ENCODE data around the gene NBPF3. TPM values are rescaled to one million over a fixed set of nuclear protein-coding genes. Genes with fewer than 3 reads are reported as not detected.
"Not testable (repeated sequence)": the region's sequence is repeated elsewhere in the genome, so short reads cannot be mapped to it uniquely, and the experiment has no call there.

The NBPF3 gene
- total RNA-seq = 10 to 100 TPM; 38.3 to 42.0 TPM
- polyA plus RNA-seq (ENCODE audit: insufficient read depth, low read depth, low replicate concordance) = 49.1 TPM
- long read RNA-seq, donor 1, partial matches to known transcripts = 0 of 1 reads
- long read RNA-seq, donor 1, other reads (novel, unspliced or antisense) = 0 of 1 reads
- long read RNA-seq, donor 2 = 0 reads

- H3K36me3 ChIP-seq (ENCODE audit: low read depth, missing control alignments) = no peaks in the 10 kb centered on the region
- peak; percentile 95 for DNase-seq
- 1% methylated on average over 33 to 85 of the region's 87 CpGs for WGBS, 2 donors
- H3K9me3 ChIP-seq = no peaks in the 10 kb centered on the region
- no peaks in the 10 kb centered on the region for H3K27me3 ChIP-seq
- intact Hi-C loops (cut with DNase I; ENCODE audit: low total_unique reads) = no loop called here
- peak within 1 kb of the TSS; percentile 65 to 77 for H3K27ac ChIP-seq
- H3K4me3 ChIP-seq = peak within 1 kb of the TSS; percentile 78 to 88
- TF ChIP-seq CTCF (IDR thresholded peaks at IDR 0.05) (no peak), POLR2A (IDR thresholded peaks at IDR 0.05) (no peak)
- H3K4me1 ChIP-seq = peaks cover 10% of the 10 kb centered on the region
These were observed at the start of gene NBPF3 for GRCh38 chr1:21439721-21440629. TSS of gene NBPF3 (plus strand) at chr1:21440137. CDS start at chr1:21445087, 4,950 bp downstream.

- 88 to 94% methylated on average over 4 of the region's 4 CpGs for WGBS, 2 donors
- DNase-seq = no peak
- no peak overlapping the region for H3K27ac ChIP-seq
- no peak for TF ChIP-seq POLR2A (IDR thresholded peaks at IDR 0.05)
- no peak for TF ChIP-seq CTCF (IDR thresholded peaks at IDR 0.05)
- intact Hi-C loops (cut with DNase I; ENCODE audit: low total_unique reads) = no loop called here
- no peaks in the 10 kb centered on the region for H3K36me3 ChIP-seq (ENCODE audit: low read depth, missing control alignments)
- H3K4me3 ChIP-seq = no peak overlapping the region
- H3K27me3 ChIP-seq = no peaks in the 10 kb centered on the region
- H3K4me1 ChIP-seq = no peaks in the 10 kb centered on the region
- no peaks in the 10 kb centered on the region for H3K9me3 ChIP-seq
These were observed 48.4 kb upstream of the NBPF3 start for GRCh38 chr1:21391497-21391896.

- DNase-seq = no peak
- H3K36me3 ChIP-seq (ENCODE audit: low read depth, missing control alignments) = no peaks in the 10 kb centered on the region
- no peaks in the 10 kb centered on the region for H3K27me3 ChIP-seq
- H3K4me1 ChIP-seq = no peaks in the 10 kb centered on the region
- H3K9me3 ChIP-seq = no peaks in the 10 kb centered on the region
- WGBS, 2 donors = 84 to 85% methylated on average over 15 of the region's 15 CpGs
- H3K27ac ChIP-seq = no peak overlapping the region
- TF ChIP-seq CTCF (IDR thresholded peaks at IDR 0.05) (no peak), POLR2A (IDR thresholded peaks at IDR 0.05) (no peak)
- no peak overlapping the region for H3K4me3 ChIP-seq
- intact Hi-C loops (cut with DNase I; ENCODE audit: low total_unique reads) = no loop called here
These were observed 47.2 kb upstream of the NBPF3 start for GRCh38 chr1:21392587-21393263.

GRCh38 chr1:21396516-21396915 lies 43.4 kb upstream of the NBPF3 start:
- 73 to 74% methylated on average over 4 of the region's 4 CpGs for WGBS, 2 donors
- DNase-seq = no peak
- H3K27me3 ChIP-seq = no peaks in the 10 kb centered on the region
- no peak overlapping the region for H3K27ac ChIP-seq
- no peaks in the 10 kb centered on the region for H3K9me3 ChIP-seq
- H3K4me1 ChIP-seq = no peaks in the 10 kb centered on the region
- H3K36me3 ChIP-seq (ENCODE audit: low read depth, missing control alignments) = no peaks in the 10 kb centered on the region
- intact Hi-C loops (cut with DNase I; ENCODE audit: low total_unique reads) = no loop called here
- no peak for TF ChIP-seq POLR2A (IDR thresholded peaks at IDR 0.05)
- H3K4me3 ChIP-seq = no peak overlapping the region

DNA sequence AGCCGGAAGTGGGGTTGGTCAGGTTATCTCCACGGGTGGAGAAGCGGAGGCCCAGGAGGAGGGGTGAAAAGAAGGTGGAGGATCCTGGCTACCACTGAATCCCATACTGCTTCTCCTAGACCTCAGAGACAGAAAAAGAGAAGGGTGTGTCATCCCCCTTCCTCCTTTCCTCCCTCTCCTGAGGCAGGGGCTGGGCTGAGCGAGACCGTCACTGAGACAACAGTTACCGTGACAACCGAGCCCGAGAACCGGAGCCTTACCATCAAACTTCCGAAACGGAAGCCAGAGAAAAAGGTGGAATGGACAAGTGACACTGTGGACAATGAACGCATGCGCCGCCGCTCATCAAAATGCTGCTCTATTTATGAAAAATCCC lies 42.1 kb upstream of the NBPF3 start:
- H3K9me3 ChIP-seq = no peaks in the 10 kb centered on the region
- no peak for TF ChIP-seq POLR2A (IDR thresholded peaks at IDR 0.05)
- TF ChIP-seq CTCF (IDR thresholded peaks at IDR 0.05) = no peak
- no peaks in the 10 kb centered on the region for H3K4me1 ChIP-seq
- H3K27me3 ChIP-seq = no peaks in the 10 kb centered on the region
- 32 to 37% methylated on average over 15 of the region's 15 CpGs for WGBS, 2 donors
- intact Hi-C loops (cut with DNase I; ENCODE audit: low total_unique reads) = no loop called here
- no peak overlapping the region for H3K27ac ChIP-seq
- no peaks in the 10 kb centered on the region for H3K36me3 ChIP-seq (ENCODE audit: low read depth, missing control alignments)
- H3K4me3 ChIP-seq = peak overlapping the region; percentile 22 to 40
- DNase-seq = peak; percentile 52

DNA sequence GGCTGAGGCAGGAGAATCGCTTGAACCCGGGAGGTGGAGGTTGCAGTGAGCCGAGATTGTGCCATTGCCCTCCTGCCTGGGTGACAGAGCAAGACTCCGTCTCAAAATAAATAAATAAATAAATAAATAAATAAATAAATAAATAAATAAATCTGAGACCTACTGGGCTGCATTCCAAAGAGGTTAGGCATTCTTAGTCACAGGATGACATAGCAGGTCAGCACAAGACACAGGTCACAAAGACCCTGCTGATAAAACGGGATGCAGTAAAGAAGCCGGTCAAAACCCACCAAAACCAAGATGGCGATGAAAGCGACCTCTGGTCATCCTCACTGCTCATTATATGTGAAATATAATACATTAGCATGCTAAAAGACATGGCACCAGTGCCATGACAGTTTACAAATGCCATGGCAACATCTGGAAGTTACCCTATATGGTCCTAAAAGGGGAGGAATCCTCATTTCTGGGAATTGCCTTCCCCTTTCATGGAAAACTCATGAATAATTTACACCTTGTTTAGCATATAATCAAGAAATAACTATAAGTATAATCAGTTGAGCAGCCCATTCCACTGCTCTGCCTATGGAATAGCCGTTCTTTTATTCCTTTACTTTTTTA lies 38.1 kb upstream of the NBPF3 start:
- H3K27ac ChIP-seq; H3K9me3 ChIP-seq; intact Hi-C loops (cut with DNase I; ENCODE audit: low total_unique reads); H3K4me1 ChIP-seq; H3K27me3 ChIP-seq; H3K4me3 ChIP-seq; H3K36me3 ChIP-seq (ENCODE audit: low read depth, missing control alignments); DNase-seq: not testable (repeated sequence)
- WGBS, 2 donors = 93 to 94% methylated on average over 9 of the region's 9 CpGs
